Head of caudate nucleus (tissue), 42 donors: ENCODE results near the gene NOX3.
"Not testable (repeated sequence)": the region's sequence is repeated elsewhere in the genome, so short reads cannot be mapped to it uniquely, and the experiment has no call there.

ENCODE experiments used
- DNase-seq, 42 donors: peaks; one replicate each; pipeline versions ENCODE4 v3.0.0 to v3.0.0-alpha.2; 2020 to 2021; ENCODE audit warnings: mixed read lengths in 7 of 42
- intact Hi-C: fragments of 100-400 bp; cut with DNase I; formaldehyde crosslinking; loops from one replicate; pipeline ENCODE4 v1.15.0; 2022

Gene NOX3

DNA sequence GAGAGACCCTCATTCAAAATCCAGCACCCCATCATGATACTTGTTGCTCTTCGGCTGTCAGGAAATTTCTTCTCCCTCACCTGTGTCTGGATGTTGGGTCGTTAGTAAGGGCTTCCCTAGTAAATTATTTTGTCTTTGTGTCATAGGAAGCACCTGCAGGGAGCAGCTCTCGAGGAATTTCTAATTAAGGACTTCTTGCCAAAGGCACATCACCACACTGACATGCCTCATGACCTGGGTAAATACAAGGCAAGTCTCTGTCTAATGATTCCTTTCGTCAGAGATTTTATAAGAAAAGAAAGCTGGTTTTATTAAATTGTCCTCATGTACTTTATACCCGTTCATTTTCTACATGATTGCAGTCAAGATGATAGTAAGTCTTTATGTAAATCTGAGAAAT is at the start of gene NOX3:
Gene NOX3 (minus strand): TSS at position 74 of the 400 bp plus-strand sequence. CDS start 39 bp downstream, at position 35.
- DNase-seq, result no peak
- intact Hi-C loops, result no loop called here

- no peak for DNase-seq
- intact Hi-C loops, result no loop called here
These were observed 49.4 kb upstream of the NOX3 start for GRCh38 chr6:155504848-155505607.

DNA sequence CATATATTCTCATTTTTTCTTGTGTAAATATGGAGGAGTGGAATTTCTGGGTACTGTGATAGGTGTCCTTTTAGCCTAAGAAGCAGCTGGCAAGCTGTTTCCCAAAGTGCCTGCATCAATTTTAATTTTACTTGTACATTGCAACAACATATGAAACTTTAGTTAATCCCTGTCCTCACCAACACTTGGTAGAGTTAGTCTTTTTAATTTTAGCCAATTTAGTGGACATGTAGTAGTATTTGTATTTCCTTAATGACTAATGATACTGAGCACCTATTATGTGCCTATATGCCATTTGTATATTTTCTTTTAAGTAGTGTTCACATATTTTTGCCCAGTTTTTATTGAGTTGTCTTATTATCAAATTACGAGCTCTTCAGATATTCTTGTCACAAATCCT is 46.8 kb upstream of the NOX3 start:
- DNase-seq, result no peak
- intact Hi-C loops, result no loop called here

DNA sequence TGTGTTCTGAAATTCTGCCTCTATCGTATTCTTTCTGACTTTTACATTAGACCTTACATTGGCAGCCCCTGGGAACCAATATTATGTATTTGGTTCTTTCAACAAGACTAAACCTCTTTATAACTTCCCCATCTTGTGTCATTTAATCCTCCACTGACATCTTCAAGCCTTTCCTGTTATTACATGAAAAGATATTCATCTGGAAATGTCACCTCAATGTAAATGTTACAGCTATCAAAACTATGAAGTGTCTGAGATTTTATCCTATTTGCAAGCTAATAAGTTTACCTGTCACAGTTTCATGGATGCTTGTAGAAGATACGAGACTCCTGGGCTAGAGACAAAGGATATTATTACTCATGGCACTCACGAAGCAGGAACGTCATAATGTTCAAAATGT is 43.9 kb upstream of the NOX3 start:
- DNase-seq, result no peak
- intact Hi-C loops, result no loop called here

- DNase-seq, result no peak
- intact Hi-C loops, result no loop called here
These were observed 42.7 kb upstream of the NOX3 start for GRCh38 chr6:155498370-155498769.

GRCh38 chr6:155497273-155497672 is 41.6 kb upstream of the NOX3 start:
- intact Hi-C loops, result no loop called here
- DNase-seq, result no peak

DNA sequence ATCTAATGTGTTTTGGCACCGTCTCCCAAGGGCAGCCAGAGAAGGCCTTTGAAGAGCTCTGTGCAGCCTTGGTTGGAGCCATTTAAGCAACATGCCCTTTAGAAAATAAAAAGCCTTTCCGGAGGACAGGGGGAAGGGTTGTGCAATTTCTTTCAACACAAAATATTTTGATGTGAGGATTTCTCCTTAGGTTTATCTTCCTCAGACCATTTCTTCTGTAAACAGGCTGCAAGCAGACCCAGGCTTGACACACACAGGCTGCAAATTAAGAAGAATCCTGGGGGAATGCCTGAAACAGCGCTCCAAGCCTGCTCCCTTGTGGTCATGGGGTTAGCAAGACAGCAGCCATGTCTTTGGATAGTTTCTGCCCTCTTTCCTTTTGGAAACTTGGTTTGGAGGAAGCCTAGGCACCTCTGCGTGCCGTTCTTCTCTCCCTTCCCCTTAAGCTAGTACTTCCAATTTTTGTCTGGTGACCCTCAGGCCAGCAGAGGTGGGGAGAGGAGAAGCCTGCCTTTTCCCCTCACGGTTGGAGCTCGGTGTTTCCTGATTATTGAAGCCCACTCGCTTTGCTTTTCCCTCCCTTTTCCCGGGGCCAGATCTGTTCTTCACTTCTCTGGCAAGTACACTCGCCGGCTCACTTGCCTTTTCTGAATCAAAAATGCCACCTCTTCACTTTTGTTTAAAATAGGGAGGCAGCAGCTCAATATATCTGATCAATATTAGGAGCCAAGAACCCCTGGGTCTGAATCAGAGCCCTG is 39.6 kb upstream of the NOX3 start:
- peak in 19 of 42 donors; percentile 4 to 44 (median 17) for DNase-seq
- intact Hi-C loops, result no loop called here

- no peak for DNase-seq
- intact Hi-C loops, result no loop called here
These were observed 38.1 kb upstream of the NOX3 start for GRCh38 chr6:155493694-155494143.

- no peak for DNase-seq
- intact Hi-C loops, result no loop called here
These were observed 37.5 kb upstream of the NOX3 start for GRCh38 chr6:155493026-155493693.

- DNase-seq, result no peak
- intact Hi-C loops, result no loop called here
These were observed 36.6 kb upstream of the NOX3 start for GRCh38 chr6:155492061-155492735.

DNA sequence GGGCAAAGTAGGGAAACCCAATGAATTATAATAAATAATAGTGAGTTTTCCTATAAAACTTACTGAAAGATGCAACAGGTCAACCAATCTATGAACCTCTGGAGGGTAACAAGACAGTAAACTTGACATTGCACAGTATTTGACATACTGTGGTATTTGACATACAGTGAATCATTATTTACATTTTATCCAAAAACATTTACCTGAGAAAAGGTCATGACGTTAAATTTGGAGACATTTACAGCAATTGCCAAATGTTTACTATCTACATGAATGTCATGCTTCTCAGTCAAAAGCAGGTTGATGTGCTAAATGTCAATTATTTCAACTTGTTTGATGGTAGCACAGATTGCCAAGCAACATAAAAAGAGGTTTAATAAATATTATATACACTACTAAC is 35.8 kb upstream of the NOX3 start:
- intact Hi-C loops, result no loop called here
- no peak for DNase-seq

GRCh38 chr6:155488197-155488596 is 32.6 kb upstream of the NOX3 start:
- intact Hi-C loops, DNase-seq: not testable (repeated sequence)

- DNase-seq, result no peak
- intact Hi-C loops, result no loop called here
These were observed 31.9 kb upstream of the NOX3 start for GRCh38 chr6:155487371-155488130.

- no peak for DNase-seq
- intact Hi-C loops, result no loop called here
These were observed 31.2 kb upstream of the NOX3 start for GRCh38 chr6:155486721-155487294.

DNA sequence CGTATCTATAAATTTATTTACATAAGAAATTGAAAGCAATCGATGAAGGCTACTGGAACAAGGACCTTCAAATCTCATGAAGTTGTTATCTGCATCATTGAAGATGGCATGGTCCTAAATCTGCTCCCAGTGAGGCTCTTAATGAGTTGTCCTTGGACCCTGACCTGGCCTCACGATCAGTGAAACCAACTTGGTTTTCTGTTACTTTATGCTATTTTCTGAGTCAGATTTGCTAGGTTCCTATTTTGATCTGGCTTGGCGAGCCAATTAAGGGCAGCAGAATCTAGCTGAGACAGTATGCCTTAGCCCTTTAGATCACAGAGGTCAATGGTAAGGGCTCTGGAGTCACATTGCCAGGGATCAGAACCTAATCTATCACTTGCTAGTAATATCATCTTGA is 30.1 kb upstream of the NOX3 start:
- intact Hi-C loops, result no loop called here
- DNase-seq, result no peak

DNA sequence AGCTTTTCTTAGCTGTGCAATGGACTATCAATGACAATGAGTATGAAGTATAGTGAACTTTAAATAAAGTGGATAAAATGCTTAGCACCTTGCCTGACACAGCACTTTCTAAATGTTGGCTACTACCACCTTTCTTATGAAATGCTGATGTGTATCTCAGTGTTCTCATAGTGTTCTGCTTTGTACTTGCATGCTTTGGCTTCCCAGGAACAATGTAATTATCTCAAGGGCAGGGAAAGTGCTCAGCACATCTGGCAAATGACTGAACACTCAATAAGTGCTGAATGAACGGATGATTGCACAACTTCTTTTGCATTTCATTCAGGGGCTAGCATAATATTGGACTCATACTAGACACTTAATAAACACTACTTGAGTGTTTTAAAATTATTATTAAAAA is 28.2 kb upstream of the NOX3 start:
- DNase-seq, result no peak
- intact Hi-C loops, result no loop called here

GRCh38 chr6:155481215-155481614 is 25.6 kb upstream of the NOX3 start:
- intact Hi-C loops, result no loop called here
- DNase-seq, result no peak

DNA sequence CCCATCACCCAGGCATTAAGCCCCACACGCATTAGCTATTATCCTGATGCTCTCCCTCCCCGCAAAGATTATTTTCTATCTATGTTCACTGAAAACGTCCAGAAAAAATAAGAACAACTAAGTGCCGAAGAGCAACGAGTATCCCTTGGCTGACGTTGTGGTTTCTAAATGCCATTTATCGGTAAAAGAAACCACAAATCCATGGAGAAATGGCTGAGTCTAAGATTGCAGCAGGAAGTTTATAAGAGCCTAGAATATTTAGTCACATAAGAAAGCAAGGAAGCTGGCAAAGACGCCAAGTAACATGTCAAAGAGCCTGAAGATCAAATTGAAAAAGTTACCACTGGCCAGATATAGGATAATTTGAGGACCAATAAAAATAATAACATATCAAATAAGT is 18.1 kb upstream of the NOX3 start:
- intact Hi-C loops, result no loop called here
- no peak for DNase-seq

DNA sequence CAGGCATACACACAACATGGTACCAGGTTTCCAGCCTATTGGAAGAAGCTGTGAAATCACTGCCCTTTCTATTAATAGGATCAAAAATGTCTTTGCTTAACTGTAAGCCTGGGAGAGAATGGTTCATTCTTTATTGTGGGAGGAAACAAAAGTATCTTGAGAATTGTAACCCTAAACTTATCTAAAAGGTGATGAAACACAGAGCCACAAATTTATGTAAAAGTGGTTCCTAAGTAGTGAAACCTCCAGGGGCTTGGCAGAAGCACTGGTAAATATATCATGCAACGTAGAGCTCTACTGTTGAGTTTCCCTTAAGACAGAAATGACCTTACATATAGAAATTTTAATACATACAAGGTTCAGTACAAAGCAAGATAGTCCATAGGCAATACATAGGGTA is 17.2 kb upstream of the NOX3 start:
- intact Hi-C loops, result no loop called here
- DNase-seq, result no peak
